Small intestine (tissue), 7 donors: ENCODE data around the gene BCL6. TPM values are rescaled to one million over a fixed set of nuclear protein-coding genes. Genes with fewer than 3 reads are reported as not detected.
A peak's percentile ranks its signal among the peaks of the same experiment; 100 is the strongest.

Experiments
- DNase-seq, 2 donors: peaks; one replicate each; pipeline versions ENCODE4 v3.0.0 to v3.0.0-alpha.2; 2013
- FAIRE-seq: peaks from 2 replicates; lab custom pipeline; 2012; peaks lifted over from hg19 to GRCh38; lab: Jason Lieb, UNC
- H3K27ac ChIP-seq, 3 donors: one replicate each; pipeline ENCODE4 v1.5.1; 2013; ENCODE audit warnings: low read length in 2 of 3, mild to moderate bottlenecking in 2 of 3, control low read depth in 1 of 3, inconsistent platforms in 1 of 3, low read depth in 1 of 3, moderate library complexity in 1 of 3
- H3K27me3 ChIP-seq, 3 donors: one replicate each; pipeline ENCODE4 v1.6.1; 2013; ENCODE audit warnings: low read length in 3 of 3, inconsistent platforms in 1 of 3; ENCODE audit not compliant: control insufficient read depth in 3 of 3, insufficient read depth in 3 of 3
- H3K36me3 ChIP-seq, 3 donors: one replicate each; pipeline ENCODE4 v1.6.1; 2013; ENCODE audit warnings: low read length in 3 of 3, inconsistent platforms in 1 of 3, low read depth in 1 of 3, mild to moderate bottlenecking in 1 of 3, moderate library complexity in 1 of 3; ENCODE audit not compliant: control insufficient read depth in 3 of 3, insufficient read depth in 2 of 3
- H3K4me1 ChIP-seq, 3 donors: one replicate each; pipeline ENCODE4 v1.6.1; 2013; ENCODE audit warnings: low read length in 2 of 3, inconsistent platforms in 1 of 3, low read depth in 1 of 3, mild to moderate bottlenecking in 1 of 3, moderate library complexity in 1 of 3; ENCODE audit not compliant: control insufficient read depth in 3 of 3, insufficient read depth in 2 of 3
- H3K4me3 ChIP-seq, 3 donors: one replicate each; pipeline ENCODE4 v1.5.1; 2013; ENCODE audit warnings: low read length in 3 of 3, control low read depth in 1 of 3, inconsistent platforms in 1 of 3, low read depth in 1 of 3, mild to moderate bottlenecking in 1 of 3, moderate library complexity in 1 of 3
- H3K9me3 ChIP-seq, 2 donors: one replicate each; pipeline ENCODE4 v1.6.1; 2013; ENCODE audit warnings: low read depth in 1 of 2, low read length in 1 of 2; ENCODE audit not compliant: control insufficient read depth in 2 of 2, insufficient read depth in 1 of 2
- WGBS, 3 donors: extraction: QIAGEN DNeasy Blood & Tissue Kit; methylation state at CpG; one replicate each; pipeline ENCODE4 v1.1.7; 2013; 5-methylcytosine and 5-hydroxymethylcytosine counted together
- polyA plus RNA-seq, 4 donors: library from polyadenylated mRNA; stranded (reverse) in 3 of 4; unstranded in 1 of 4; fragments of 200-250 nt in 3 of 4; fragments of 120-200 nt in 1 of 4; gene quantifications; one replicate each; pipeline versions ENCODE4 v1.2.1 to v1.2.3, GENCODE V29; 2013
- donor health status: healthy with polysubstance abuse.
- donor health status: control.
- donor health status: control.
- donor health status: Bipolar disorder and iron deficiency.
- donor health status: healthy.

The BCL6 gene
- polyA plus RNA-seq, 4 donors: 3.2 to 15.5 (median 4.2) TPM

- Histone ChIP-seq H3K4me1 (no peaks in the 10 kb centered on the region), H3K27ac (no peak overlapping the region), H3K27me3 (no peaks in the 10 kb centered on the region), H3K4me3 (no peak overlapping the region), H3K9me3 (no peaks in the 10 kb centered on the region), H3K36me3 (peaks cover 14 to 20% (median 16%) of the 10 kb centered on the region in 3 donors)
- WGBS, 3 donors: 96 to 98% (median 97%) methylated on average over 2 of the region's 2 CpGs
- FAIRE-seq (no peak), DNase-seq (no peak)
These were observed 25.0 kb downstream of the BCL6 start for GRCh38 chr3:187720337-187720670.

- Histone ChIP-seq H3K4me1 (no peaks in the 10 kb centered on the region), H3K27ac (no peak overlapping the region), H3K36me3 (peaks cover 9 to 15% (median 11%) of the 10 kb centered on the region in 3 donors), H3K4me3 (no peak overlapping the region), H3K9me3 (no peaks in the 10 kb centered on the region), H3K27me3 (no peaks in the 10 kb centered on the region)
- WGBS, 3 donors: 40 to 53% (median 47%) methylated on average over 6 of the region's 6 CpGs
- DNase-seq (no peak), FAIRE-seq (no peak)
These were observed 25.5 kb downstream of the BCL6 start for GRCh38 chr3:187719628-187720336.

GRCh38 chr3:187718802-187719201 is 26.5 kb downstream of the BCL6 start:
- H3K9me3 ChIP-seq: no peaks in the 10 kb centered on the region
- WGBS, 3 donors: 90 to 95% (median 90%) methylated on average over 5 of the region's 5 CpGs
- H3K27me3 ChIP-seq: no peaks in the 10 kb centered on the region
- FAIRE-seq: no peak
- no peaks in the 10 kb centered on the region for H3K4me1 ChIP-seq
- peaks cover 6 to 10% (median 7%) of the 10 kb centered on the region in 3 donors for H3K36me3 ChIP-seq
- no peak overlapping the region for H3K4me3 ChIP-seq
- no peak overlapping the region for H3K27ac ChIP-seq
- DNase-seq: no peak

- no peak for FAIRE-seq
- Histone ChIP-seq H3K4me3 (no peak overlapping the region), H3K36me3 (peaks cover 4 to 9% (median 5%) of the 10 kb centered on the region in 3 donors), H3K27ac (no peak overlapping the region), H3K9me3 (no peaks in the 10 kb centered on the region), H3K4me1 (no peaks in the 10 kb centered on the region), H3K27me3 (no peaks in the 10 kb centered on the region)
- DNase-seq: no peak
- 12 to 46% (median 32%) methylated on average over 1 of the region's 1 CpG for WGBS, 3 donors
These were observed 27.7 kb downstream of the BCL6 start for GRCh38 chr3:187717572-187717971.

GRCh38 chr3:187714404-187714979 is 30.8 kb downstream of the BCL6 start:
- 27 to 29% (median 27%) methylated on average over 4 of the region's 4 CpGs for WGBS, 3 donors
- FAIRE-seq: no peak

GRCh38 chr3:187713504-187713903 is 31.8 kb downstream of the BCL6 start:
- H3K27me3 ChIP-seq: no peaks in the 10 kb centered on the region
- H3K9me3 ChIP-seq: no peaks in the 10 kb centered on the region
- DNase-seq: peak in 1 of 2 donors; percentile 66
- no peaks in the 10 kb centered on the region for H3K4me1 ChIP-seq
- H3K36me3 ChIP-seq: no peaks in the 10 kb centered on the region
- no peak overlapping the region for H3K27ac ChIP-seq
- FAIRE-seq: no peak
- no peak overlapping the region for H3K4me3 ChIP-seq
- 63 to 79% (median 67%) methylated on average over 2 of the region's 2 CpGs for WGBS, 3 donors

More at GRCh38 chr3:187714404-187714979, 30.8 kb downstream of the BCL6 start:
- Histone ChIP-seq H3K4me3 (no peak overlapping the region), H3K27ac (no peak overlapping the region), H3K36me3 (no peaks in the 10 kb centered on the region), H3K9me3 (no peaks in the 10 kb centered on the region), H3K27me3 (no peaks in the 10 kb centered on the region), H3K4me1 (no peaks in the 10 kb centered on the region)
- peak; percentile 82 to 83 for DNase-seq

GRCh38 chr3:187709155-187709554 is 36.1 kb downstream of the BCL6 start:
- H3K9me3 ChIP-seq: no peaks in the 10 kb centered on the region
- no peak overlapping the region for H3K4me3 ChIP-seq
- no peaks in the 10 kb centered on the region for H3K27me3 ChIP-seq
- H3K27ac ChIP-seq: no peak overlapping the region
- FAIRE-seq (no peak), DNase-seq (no peak)
- 75 to 79% (median 78%) methylated on average over 4 of the region's 4 CpGs for WGBS, 3 donors
- H3K4me1 ChIP-seq: no peaks in the 10 kb centered on the region
- no peaks in the 10 kb centered on the region for H3K36me3 ChIP-seq

- no peaks in the 10 kb centered on the region for H3K27me3 ChIP-seq
- DNase-seq (no peak), FAIRE-seq (no peak)
- H3K4me3 ChIP-seq: no peak overlapping the region
- no peak overlapping the region for H3K27ac ChIP-seq
- no peaks in the 10 kb centered on the region for H3K4me1 ChIP-seq
- no peaks in the 10 kb centered on the region for H3K36me3 ChIP-seq
- H3K9me3 ChIP-seq: no peaks in the 10 kb centered on the region
These were observed 36.6 kb downstream of the BCL6 start for GRCh38 chr3:187708696-187709095.
